ENCODE data around the gene PFN3. TPM values are rescaled to one million over a fixed set of nuclear protein-coding genes. Genes with fewer than 3 reads are reported as not detected.

The PFN3 gene
- total RNA-seq, 1 donor from 2014 or later, result not detected

DNA sequence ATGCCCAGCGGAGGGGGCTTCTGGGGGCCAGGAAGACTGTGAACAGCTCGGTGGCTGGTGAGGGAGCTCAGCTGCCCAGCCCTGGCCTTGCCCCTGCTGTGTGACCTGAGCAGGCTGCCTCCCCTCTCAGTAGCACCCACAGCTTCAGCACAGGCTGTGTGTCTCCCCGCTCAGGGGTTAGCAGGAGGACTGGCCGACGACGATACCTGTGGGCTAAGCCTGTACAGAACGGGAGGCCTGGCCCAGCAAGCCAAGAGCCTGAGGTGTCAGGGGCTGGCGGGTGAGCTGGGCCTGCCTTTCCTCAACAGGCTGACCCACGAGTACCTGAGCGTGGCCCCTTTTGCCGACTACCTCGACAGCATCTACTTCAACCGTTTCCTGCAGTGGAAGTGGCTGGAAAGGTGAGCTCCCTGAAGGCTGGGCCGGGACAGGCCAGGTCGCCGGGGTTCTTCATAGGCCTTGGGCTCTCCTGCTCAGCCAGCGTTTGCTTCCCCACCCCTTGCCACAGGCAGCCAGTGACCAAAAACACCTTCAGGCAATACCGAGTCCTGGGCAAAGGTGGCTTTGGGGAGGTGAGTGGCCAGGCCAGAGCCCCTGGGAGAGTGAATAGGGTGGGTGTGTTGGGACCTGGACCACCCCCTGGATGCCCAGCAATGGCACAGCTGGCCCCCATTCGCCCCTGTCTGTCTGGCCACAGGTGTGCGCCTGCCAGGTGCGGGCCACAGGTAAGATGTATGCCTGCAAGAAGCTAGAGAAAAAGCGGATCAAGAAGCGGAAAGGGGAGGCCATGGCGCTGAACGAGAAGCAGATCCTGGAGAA, 32.6 kb upstream of the PFN3 start:
- H3K4me1 Mint-ChIP-seq (ENCODE audit: low read depth), result peaks cover 53% of the 10 kb centered on the region
- intact Hi-C loops (cut with micrococcal nuclease), result no loop called here

DNA sequence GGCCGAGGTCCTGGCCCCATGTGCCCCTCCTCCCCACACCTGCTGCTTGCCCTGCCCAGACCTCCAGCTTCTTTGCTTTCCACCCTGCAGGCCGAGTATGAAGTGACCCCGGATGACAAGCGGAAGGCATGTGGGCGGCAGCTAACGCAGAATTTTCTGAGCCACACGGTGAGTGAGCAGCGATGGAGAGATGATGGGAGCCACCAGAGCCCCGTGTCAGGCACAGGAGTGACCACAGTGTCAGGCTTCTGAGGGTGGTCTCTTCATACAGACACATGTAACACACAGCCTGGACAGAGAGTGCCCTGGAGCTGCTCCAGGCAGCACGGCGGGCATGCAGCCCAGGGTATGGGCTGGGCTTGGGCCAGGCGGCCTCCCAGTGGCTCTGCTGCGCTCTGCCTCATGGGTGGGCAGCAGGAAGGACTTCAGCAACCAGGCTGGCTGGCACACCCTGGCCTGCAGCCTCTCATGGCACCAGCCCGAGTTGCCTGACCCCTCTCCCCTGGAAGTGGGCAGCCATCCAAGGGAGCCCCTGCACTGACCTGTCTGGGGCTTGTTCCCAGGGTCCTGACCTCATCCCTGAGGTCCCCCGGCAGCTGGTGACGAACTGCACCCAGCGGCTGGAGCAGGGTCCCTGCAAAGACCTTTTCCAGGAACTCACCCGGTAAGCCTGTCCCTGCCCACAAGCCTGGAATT, 31.8 kb upstream of the PFN3 start:
- no peaks in the 10 kb centered on the region for H3K27me3 Mint-ChIP-seq (ENCODE audit: insufficient read depth)
- intact Hi-C loops (cut with micrococcal nuclease), result no loop called here
- peak overlapping the region; percentile 80 for H3K4me3 Mint-ChIP-seq
- peaks cover 50% of the 10 kb centered on the region for H3K36me3 Mint-ChIP-seq (ENCODE audit: low read depth)
- DNase-seq (ENCODE audit: low spot score), result no peak
- H3K4me1 Mint-ChIP-seq (ENCODE audit: low read depth), result peaks cover 61% of the 10 kb centered on the region
- H3K9me3 Mint-ChIP-seq, result no peaks in the 10 kb centered on the region
- H3K27ac Mint-ChIP-seq, result peak overlapping the region; percentile 91

More for the DNA sequence above, 32.6 kb upstream of the PFN3 start:
- Mint-ChIP-seq H3K27ac (peak overlapping the region; percentile 73), H3K27me3 (ENCODE audit: insufficient read depth) (no peaks in the 10 kb centered on the region), H3K36me3 (ENCODE audit: low read depth) (peaks cover 53% of the 10 kb centered on the region), H3K9me3 (no peaks in the 10 kb centered on the region), H3K4me3 (peak overlapping the region; percentile 22)
- DNase-seq (ENCODE audit: low spot score), result no peak

DNA sequence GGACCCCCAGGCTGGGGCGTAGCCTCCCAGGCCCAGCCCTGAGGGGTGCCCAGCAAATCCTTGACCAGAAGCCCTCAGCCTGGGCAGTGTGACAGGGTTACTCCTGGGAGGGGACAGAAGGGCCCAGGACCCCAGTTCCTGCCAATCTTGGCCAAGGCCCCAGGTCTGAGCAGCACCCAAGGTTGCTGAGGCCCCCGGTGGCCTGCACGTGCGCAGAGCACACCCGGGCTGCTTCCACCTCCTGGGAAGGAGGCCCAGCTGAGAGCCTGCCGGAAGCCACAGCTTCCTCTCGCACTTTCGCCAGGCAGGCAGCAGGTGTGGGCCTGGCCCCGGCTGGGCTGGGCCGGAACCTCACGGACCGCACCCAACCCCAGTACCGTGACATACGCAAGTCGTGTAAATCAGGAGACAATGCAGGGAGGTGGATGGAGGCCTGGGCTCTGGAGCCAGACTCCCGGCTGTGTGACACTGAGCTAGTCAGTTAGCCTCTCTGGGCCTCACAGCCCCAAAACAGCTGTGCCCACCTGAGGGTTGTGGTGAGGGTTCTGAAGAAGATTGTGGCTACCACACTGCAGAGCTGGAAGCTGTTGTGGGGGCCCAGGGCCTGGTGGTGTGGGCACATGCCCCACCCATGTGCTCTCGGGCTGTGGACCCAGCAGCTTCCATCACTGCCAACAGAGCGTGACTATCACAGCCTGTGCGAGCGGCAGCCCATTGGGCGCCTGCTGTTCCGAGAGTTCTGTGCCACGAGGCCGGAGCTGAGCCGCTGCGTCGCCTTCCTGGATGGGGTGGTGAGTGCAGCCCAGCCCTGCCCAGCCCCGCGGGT, 31.1 kb upstream of the PFN3 start:
- intact Hi-C loops (cut with micrococcal nuclease), result no loop called here
- Mint-ChIP-seq H3K27ac (peak overlapping the region; percentile 91), H3K4me3 (peak overlapping the region; percentile 80), H3K4me1 (ENCODE audit: low read depth) (peaks cover 61% of the 10 kb centered on the region), H3K27me3 (ENCODE audit: insufficient read depth) (no peaks in the 10 kb centered on the region), H3K36me3 (ENCODE audit: low read depth) (peaks cover 48% of the 10 kb centered on the region), H3K9me3 (no peaks in the 10 kb centered on the region)
- DNase-seq (ENCODE audit: low spot score), result peak; percentile 70

DNA sequence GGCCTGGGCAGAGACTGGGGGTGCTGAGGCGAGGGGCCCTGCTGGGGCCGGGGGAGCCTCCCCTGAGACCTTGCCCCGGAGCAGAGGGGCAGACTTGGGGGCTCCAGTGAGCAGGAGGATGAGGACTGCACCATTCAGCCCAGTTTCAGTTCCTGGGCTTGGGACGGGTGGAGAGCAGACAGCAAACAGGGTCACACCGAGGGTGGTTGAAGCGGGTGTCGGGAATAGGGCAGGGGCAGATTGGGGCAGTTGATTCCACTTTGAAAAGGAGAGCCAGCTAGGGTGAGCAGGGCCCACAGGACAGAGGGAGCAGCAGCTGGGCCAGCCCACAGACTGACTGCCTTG, 30.5 kb upstream of the PFN3 start:
- Mint-ChIP-seq H3K27me3 (ENCODE audit: insufficient read depth) (no peaks in the 10 kb centered on the region), H3K27ac (peak overlapping the region; percentile 91), H3K4me1 (ENCODE audit: low read depth) (peaks cover 61% of the 10 kb centered on the region), H3K9me3 (no peaks in the 10 kb centered on the region), H3K4me3 (peak overlapping the region; percentile 80), H3K36me3 (ENCODE audit: low read depth) (peaks cover 45% of the 10 kb centered on the region)
- no peak for DNase-seq (ENCODE audit: low spot score)
- intact Hi-C loops (cut with micrococcal nuclease), result no loop called here

DNA sequence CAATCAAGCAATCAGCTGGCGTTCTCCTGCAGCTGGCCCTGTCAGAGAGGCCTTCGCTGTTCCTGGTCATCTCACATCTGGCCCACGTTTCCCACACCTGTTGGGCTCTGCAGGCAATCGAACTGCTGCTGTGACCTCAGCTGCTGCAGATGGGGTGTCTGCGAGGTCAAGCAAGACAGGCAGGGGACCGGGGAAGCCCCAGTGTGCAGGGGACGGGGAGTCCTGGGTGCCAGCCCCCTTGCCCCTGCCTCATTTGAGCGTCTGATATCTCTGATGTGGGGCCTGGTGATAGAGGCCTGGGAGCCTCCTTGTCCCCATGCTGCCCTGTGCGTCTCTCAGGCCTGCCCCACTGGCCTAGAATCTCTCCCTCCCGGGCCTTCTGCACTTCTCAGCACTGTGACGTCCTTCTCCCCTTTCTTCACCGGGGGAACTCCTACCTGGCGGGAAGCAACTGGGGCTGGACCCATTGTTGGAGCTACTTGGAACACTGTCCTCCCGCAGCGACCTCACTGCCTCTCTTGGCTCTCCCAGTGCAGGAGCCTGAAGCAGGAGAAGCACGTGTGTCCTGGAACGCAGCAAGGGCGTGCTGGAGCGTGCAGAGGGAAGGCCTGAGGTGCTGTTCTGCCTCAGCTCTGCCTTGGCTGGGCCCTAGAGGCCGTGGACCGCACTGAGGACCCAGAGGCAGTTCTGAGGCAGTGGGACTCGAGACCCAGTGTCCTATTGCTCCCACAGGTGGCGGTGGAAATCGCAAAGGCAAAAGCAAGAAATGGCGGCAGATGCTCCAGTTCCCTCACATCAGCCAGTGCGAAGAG, 29.9 kb upstream of the PFN3 start:
- H3K4me3 Mint-ChIP-seq, result peak overlapping the region; percentile 95
- H3K4me1 Mint-ChIP-seq (ENCODE audit: low read depth), result peaks cover 65% of the 10 kb centered on the region
- DNase-seq (ENCODE audit: low spot score), result no peak
- H3K27ac Mint-ChIP-seq, result peak overlapping the region; percentile 90
- H3K9me3 Mint-ChIP-seq, result no peaks in the 10 kb centered on the region
- no peaks in the 10 kb centered on the region for H3K27me3 Mint-ChIP-seq (ENCODE audit: insufficient read depth)
- H3K36me3 Mint-ChIP-seq (ENCODE audit: low read depth), result peaks cover 40% of the 10 kb centered on the region
- intact Hi-C loops (cut with micrococcal nuclease), result no loop called here

DNA sequence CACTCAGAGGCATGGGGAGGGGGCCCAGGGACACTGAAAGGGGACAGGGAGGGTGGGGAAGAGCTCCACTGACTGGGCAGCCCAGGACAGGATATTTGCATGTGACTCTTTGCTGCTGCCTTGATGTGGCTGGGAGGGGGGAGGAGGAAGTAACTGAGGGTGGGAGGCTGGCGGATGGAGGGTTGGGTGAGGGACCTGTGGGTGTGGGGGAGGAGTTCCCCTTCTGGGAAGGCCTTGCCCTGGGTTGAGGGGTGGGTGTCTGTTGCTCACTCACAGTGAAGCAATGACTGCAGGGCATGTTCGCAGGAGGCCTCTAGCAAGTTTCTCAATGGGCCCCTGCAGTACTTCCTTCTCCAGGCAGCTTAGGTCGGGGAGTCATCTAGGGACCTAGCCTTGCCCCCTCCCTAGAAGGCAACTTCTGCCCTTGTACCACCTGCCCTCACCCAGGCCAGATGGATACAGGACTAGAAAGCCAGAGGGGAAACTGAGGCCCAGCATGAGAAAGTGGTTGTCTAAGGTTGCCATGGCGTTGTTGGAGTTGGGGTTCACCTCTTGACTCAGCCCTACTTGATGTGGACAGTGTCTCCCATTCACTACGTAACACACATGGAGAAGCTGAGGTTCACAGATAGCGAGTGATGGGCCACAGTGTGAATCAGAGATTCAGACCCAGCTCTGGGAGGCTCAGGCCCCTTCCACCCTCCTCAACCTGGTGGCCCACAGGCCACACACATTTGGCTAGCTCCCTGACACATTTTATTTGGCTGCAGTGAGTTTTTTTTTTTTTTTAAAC, 29.0 kb upstream of the PFN3 start:
- DNase-seq (ENCODE audit: low spot score), result peak; percentile 77
- H3K27ac Mint-ChIP-seq, result peak overlapping the region; percentile 90
- H3K27me3 Mint-ChIP-seq (ENCODE audit: insufficient read depth), result no peaks in the 10 kb centered on the region
- intact Hi-C loops (cut with micrococcal nuclease), result loop anchor here (1.0 to 5.0 kb wide), 5 partner anchors 17 to 163 kb away; partner anchors contain the start of genes PRR7 and TMED9
- peaks cover 67% of the 10 kb centered on the region for H3K4me1 Mint-ChIP-seq (ENCODE audit: low read depth)
- no peaks in the 10 kb centered on the region for H3K9me3 Mint-ChIP-seq
- peak overlapping the region; percentile 95 for H3K4me3 Mint-ChIP-seq
- H3K36me3 Mint-ChIP-seq (ENCODE audit: low read depth), result peaks cover 33% of the 10 kb centered on the region

DNA sequence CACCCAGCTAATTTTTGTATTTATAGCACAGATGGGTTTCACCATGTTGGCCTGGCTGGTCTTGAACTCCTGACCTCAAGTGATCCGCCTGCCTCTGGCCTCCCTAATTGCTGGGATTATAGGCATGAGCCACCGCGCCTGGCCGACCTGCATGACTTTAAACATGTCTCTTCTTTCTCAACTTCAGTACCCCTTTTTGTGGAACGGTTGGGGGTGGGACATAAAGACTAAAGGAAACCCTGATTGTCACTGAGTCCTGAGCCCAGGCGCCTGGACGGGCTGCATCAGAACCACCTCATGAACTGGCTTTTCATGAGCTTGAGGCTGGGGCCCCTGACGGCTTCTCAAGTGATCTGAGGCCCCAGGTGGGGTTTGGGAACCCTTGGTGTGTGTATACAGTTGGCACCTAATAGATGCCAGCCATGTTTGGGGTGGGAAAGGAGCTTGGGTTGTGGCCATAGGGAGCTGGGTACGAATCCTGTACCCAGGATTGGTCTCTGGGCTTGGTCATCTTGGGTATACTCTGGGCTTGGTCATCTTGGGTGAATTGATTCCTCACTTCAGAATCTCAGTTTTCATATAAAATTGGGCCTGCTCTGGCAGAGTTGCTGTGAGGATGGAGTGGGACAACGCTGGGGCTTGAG, 28.2 kb upstream of the PFN3 start:
- H3K9me3 Mint-ChIP-seq, result no peaks in the 10 kb centered on the region
- intact Hi-C loops (cut with micrococcal nuclease), result loop anchor here (1.0 to 5.0 kb wide), 5 partner anchors 18 to 164 kb away; partner anchors contain the start of genes PRR7 and TMED9
- DNase-seq (ENCODE audit: low spot score), result no peak
- peaks cover 64% of the 10 kb centered on the region for H3K4me1 Mint-ChIP-seq (ENCODE audit: low read depth)
- peak overlapping the region; percentile 95 for H3K4me3 Mint-ChIP-seq
- no peaks in the 10 kb centered on the region for H3K27me3 Mint-ChIP-seq (ENCODE audit: insufficient read depth)
- peaks cover 27% of the 10 kb centered on the region for H3K36me3 Mint-ChIP-seq (ENCODE audit: low read depth)
- peak overlapping the region; percentile 90 for H3K27ac Mint-ChIP-seq

DNA sequence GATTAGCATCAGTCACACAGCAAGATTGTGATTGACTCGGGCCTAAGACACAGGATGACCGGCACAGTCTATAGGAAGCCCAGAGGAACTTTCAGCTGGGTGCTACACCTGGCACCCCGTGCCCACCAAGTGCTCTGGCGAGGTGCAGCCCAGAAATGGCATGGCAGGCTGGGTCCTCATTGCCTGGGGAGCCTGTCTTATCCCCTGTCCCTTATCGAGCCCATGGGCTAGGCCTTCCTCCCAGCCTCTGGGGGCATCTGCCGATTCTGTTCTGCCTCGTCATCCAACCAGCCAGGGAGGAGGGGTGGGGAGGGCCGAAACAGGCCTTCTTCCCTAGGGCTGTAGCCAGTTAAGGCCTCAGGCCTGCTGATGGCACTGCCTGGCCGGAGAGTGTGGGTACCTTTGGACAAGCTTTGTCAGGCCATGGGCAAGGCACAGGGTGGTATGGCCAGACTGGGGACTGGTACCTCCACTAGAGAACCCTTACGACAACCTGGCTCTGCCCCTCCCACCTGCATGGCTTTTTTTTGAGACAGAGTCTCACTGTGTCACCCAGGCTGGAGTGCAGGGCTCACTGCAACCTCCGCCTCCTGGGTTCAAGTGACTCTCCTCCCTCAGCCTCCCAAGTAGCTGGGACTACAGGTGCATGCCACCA, 27.6 kb upstream of the PFN3 start:
- Mint-ChIP-seq H3K9me3 (no peaks in the 10 kb centered on the region), H3K4me3 (peak overlapping the region; percentile 95), H3K4me1 (ENCODE audit: low read depth) (peaks cover 64% of the 10 kb centered on the region), H3K27ac (peak overlapping the region; percentile 90), H3K36me3 (ENCODE audit: low read depth) (peaks cover 25% of the 10 kb centered on the region), H3K27me3 (ENCODE audit: insufficient read depth) (no peaks in the 10 kb centered on the region)
- intact Hi-C loops (cut with micrococcal nuclease), result loop anchor here (2.0 to 5.0 kb wide), 3 partner anchors 71 to 164 kb away; partner anchors contain the start of genes DDX41, RGS14 and TMED9
- DNase-seq (ENCODE audit: low spot score), result no peak

DNA sequence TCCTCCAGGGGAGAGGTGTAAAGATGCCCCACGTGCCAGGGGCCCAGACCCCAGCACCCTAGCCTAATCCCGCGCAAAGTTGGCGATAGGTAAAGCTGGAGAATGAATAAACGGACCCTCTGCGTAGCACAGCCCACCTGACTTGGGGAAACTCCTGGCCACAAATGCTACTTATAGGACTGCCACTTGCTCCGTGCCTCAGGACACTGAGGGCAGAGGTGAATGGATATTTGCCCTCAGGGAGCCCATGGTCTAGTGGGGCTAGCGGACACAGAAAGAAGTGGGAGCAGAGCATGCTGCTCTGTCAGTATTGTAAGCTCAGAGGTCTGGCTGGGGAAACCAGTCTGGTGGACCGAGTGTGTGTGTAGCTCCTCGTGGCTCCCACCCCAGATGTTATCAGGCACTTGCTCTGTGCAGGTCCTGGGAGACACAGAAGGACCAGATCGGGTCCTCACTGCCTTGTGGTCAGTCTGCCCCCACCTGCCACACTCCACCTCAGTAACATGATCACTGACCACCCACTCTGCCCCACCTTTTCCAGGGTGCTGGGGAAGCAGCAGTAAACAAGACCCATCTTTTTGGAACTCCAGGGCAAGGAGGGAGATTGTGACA, 26.9 kb upstream of the PFN3 start:
- DNase-seq (ENCODE audit: low spot score), result no peak
- H3K4me1 Mint-ChIP-seq (ENCODE audit: low read depth), result peaks cover 64% of the 10 kb centered on the region
- H3K27ac Mint-ChIP-seq, result peak overlapping the region; percentile 90
- H3K27me3 Mint-ChIP-seq (ENCODE audit: insufficient read depth), result no peaks in the 10 kb centered on the region
- peaks cover 25% of the 10 kb centered on the region for H3K36me3 Mint-ChIP-seq (ENCODE audit: low read depth)
- peak overlapping the region; percentile 95 for H3K4me3 Mint-ChIP-seq
- intact Hi-C loops (cut with micrococcal nuclease), result loop anchor here (2.0 to 5.0 kb wide), 3 partner anchors 71 to 165 kb away; partner anchors contain the start of genes DDX41, RGS14 and TMED9
- no peaks in the 10 kb centered on the region for H3K9me3 Mint-ChIP-seq

DNA sequence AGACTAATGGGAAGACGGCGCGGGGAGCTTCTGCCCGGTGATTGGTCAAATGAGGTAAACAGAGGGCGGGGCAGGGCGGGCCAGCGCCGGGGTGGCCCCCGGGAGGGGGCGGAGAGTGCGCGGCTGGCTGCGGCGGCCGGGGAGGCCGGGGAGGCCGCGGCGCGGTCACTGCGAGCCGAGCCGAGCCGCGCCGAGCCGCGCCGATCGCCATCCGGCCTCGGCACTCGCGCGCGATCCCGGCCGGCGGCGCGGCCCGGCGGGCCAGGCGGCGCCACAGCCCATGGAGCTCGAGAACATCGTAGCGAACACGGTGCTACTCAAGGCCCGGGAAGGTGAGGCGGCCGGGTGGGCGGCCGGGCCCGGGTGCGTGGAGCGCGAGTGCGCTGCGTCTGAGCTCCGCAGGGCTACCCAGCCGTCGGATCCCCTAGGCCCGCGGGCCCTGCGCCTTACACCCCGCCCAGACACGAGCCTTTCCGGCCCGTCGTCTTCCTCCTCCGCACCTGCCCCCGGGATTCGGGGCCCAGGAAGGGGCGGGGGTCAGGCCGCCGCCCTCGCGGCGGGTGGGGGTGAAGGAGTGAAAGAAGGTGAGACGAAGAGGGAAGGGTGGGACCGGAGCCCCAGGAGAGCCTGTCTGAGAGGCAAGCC, 26.2 kb upstream of the PFN3 start, which contains the start of gene GRK6:
TSS of gene GRK6 (plus strand) at position 111 of the 645 bp plus-strand sequence. CDS start at position 281, 170 bp downstream.
- H3K27me3 Mint-ChIP-seq (ENCODE audit: insufficient read depth), result no peaks in the 10 kb centered on the region
- H3K36me3 Mint-ChIP-seq (ENCODE audit: low read depth), result peaks cover 21% of the 10 kb centered on the region
- intact Hi-C loops (cut with micrococcal nuclease), result loop anchor here (1.0 to 5.0 kb wide), 8 partner anchors 8 to 889 kb away; partner anchors contain the start of genes DDX41, PDLIM7, RGS14 and RNF44
- H3K4me3 Mint-ChIP-seq, result peak within 1 kb of the TSS; percentile 95
- H3K9me3 Mint-ChIP-seq, result no peaks in the 10 kb centered on the region
- DNase-seq (ENCODE audit: low spot score), result peak; percentile 67
- peaks cover 58% of the 10 kb centered on the region for H3K4me1 Mint-ChIP-seq (ENCODE audit: low read depth)
- H3K27ac Mint-ChIP-seq, result peak within 1 kb of the TSS; percentile 94

All from activated T-helper 1 cell treated with anti-CD3 and anti-CD28 coated beads, Interleukin-12 subunit alpha, Interleukin-12 subunit beta, Interleukin-2, Interleukin-4 antibody, amounts not matched to agents 30 ng/mL and 10 ng/mL and 1 ng/mL, durations not matched to agents 14 hours and 24 hours and 36 hours (primary cell).